CD4-positive, alpha-beta T cell treated with Interleukin-1 beta for 1 hour (primary cell): ENCODE results near the gene ADAM22.
A peak's percentile ranks its signal among the peaks of the same experiment; 100 is the strongest.

Experiments
- DNase-seq, 2 donors: peaks; one replicate each; pipeline ENCODE4 v3.0.0-alpha.2; 2020 to 2022

The ADAM22 gene

DNA sequence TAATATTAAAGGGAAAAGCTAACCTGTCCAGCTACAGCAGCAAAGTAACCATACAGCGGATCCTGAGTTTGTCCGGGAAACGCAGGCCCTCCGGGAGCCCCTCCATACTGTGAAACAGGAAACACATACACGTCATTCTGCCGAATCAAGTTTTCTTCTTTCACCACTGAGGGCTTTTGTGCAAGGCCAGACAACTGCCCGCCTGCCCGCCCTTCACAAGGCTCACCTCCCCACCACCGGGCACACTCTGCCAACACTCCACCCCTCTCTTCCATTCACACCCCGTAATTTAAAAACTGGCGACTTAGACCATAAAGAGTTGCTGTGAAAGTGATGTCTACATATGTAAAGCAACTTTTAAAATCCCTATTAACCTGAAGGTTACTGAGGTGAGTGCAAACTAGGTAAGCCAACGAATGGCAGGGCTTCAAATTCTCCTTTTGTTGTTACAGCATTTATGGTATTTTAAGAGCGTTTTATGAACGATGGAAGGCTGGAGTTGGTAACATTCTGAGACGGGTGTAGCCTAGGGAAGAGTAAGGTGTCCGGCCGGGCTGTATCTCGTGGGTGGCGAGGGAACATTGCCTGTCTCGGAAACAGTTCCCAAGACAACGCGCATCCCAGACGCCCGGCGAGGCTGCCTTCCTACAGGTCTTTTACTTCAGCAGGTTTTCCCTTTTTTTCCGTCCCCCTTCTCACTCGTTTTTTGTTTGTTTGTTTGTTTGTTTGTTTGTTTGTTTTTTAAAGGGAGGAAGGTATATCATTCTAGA is 285.0 kb downstream of the ADAM22 start:
- DNase-seq, result peak; percentile 54 to 58

DNA sequence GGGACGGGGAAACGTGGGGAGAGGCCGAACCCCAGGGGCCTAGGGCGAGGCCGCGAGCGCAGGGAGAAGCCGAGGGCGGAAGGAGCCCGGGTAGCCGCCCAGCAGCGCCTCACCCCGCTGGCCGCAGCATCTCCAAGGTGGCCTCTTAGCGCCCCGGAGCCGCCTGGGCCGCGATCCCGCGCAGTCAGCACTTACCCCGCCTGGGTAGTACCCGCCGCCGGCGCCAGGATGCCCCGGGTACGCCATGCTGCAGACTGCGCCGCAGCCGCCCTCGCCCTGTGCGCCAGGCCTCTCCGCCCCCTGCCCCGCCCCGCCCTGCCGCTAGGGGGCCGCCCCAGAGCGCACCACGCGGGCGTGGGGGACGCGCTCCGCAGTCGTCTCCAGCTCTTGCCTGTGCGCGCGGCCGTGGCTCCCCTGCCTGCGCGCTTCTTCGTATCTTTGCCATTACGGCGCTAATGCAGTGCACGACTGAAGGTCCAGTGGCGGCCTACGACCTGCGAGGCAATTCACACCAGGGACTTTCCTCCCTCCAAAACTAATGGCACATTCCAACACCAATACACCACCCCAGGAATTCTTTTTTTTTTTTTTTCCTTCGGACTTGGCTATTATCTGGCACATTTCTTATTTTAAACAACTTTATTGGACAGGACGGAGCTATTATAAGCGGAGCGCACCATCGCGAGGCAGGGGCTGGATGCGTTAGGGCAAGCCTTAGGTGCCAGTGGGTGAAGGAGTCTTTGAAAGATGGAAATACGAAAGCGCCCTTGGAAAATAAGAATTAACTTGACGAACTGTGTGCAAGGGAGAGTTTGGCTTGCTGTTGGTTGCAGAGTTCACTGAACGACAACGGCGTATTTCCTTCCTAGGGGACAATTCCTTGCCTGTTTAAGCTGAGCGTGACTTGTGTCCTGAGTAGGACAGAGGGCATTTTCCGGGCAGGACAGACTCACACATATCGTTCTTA is 286.0 kb downstream of the ADAM22 start, which contains the start of gene SRI:
Gene SRI (minus strand): TSS at position 258 of the 967 bp plus-strand sequence. CDS start 12 bp downstream, at position 246.
- peak; percentile 92 for DNase-seq

DNA sequence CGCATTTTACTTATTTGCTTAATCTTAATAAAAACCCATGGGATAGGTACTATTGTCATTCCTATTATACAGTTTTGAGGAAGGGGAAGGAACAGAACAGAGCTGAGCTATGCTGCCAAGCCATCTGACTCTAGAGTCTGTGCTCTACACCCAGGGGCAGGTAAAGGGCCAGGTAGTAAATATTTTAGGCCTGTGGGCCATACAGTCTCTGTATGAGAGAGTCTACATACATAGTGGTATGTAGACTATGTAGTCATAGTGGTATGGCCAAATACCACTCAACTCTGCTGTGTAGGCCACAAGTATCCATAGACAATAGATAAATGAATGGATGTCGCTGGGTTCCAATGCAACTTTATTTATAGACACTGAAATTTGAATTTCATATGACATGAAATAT is 289.2 kb downstream of the ADAM22 start:
- no peak for DNase-seq

DNA sequence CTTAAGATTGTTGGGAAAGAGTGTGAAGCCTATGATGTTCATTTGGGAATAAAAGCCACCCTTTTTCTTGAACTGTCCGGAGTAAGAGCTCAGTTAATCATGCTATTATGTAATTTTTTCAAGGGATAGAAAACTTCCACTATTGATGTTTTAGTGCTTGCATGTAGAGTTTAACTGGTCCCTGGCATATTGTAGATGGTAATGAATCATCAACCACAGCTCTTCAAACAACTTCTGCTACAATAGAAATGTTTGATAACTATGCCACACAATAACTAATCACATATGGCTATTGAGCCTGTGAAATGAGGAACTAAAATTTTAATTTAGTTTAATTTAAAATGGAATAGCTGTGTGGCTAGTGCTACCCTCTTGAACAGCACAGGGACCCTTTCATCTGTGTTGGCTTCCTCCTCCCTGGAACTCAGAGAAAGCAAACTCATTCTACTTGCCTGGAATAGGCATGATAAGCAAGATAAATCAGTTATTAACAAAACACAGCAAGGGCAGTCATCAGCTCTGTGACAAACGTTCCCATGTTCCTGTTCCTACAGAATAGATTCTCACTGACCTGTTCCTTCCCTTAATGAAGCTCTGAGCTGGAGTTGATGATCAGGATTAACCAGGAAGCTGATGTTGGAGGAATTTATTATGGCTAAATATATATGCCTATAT is 290.7 kb downstream of the ADAM22 start:
- no peak for DNase-seq

DNA sequence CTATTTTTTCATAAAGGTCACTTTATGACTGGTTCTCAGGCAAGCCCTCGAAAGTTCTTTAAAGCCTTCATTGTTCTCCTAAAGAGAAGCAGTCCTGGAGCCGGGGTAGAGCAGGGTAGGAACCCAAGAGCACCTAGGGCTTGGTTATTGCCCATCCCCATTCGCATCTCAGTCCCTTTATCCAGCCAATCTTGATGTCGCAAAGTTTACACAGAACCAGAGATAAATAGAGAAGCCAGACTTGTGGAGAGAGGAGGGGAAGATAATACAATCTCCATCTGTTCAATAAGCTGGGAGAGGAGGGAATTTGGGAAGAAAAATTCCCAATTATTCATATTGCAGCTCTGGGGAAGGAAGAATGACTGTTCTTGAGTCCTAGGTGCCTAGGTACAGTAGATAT is 292.1 kb downstream of the ADAM22 start:
- DNase-seq, result no peak

DNA sequence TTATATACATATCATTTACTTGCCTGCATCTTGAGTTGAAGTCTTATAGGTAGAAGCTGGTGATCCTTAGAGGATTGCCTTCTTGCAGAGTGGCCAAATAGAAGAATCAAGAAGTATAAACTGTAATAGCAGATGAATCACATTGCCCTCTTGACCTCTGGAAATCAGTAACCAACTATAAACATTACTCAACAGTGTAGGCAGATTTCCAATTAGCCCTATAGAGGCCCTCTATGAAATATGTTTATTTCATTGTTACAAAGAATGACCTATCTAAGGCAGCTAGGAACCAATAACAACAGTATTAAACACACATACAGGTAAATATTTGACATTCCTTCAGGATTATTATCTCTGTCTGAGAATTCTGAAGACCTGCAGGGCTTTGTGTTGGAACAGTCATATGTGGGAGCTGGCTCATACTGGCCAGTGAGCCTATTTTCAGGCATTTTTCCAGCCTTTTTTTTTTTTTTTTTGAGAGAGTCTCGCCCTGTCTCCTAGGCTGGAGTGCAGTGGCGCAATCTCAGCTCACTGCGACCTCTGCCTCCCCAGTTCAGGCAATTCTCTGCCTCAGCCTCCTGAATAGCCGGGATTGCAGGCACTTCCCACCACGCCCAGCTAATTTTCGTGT is 292.9 kb downstream of the ADAM22 start:
- DNase-seq, result no peak

DNA sequence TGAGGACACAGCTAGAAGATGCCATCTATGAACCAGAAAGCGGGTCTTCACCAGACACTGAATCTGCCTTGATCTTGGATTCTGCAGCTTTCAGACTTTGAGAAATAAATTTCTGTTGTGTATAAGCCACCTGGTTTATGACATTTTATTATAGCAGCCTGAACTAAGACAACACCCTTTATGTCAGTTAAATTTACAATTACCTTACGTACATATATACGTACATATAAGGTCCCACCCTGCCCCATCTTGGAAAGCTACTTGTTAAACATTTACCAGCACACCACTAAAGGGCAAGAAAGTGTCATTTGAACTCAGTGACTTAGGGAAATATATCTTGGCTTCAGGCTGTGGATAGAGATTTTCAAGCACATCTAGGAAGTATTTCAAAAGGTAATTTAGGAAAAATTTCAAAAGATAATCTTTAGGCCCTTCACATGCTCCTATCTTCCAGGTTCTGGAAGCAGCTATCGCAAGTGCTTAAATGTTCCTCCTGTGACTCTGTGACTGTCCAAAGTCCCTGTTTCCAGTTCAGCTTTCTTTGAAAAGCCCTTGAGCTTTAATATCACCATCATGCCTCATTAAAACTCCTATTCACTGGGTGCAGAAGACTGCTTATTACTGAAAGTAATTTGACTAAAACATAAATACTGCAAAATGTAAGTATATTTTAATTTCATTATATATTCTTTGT is 295.4 kb downstream of the ADAM22 start:
- DNase-seq, result no peak

DNA sequence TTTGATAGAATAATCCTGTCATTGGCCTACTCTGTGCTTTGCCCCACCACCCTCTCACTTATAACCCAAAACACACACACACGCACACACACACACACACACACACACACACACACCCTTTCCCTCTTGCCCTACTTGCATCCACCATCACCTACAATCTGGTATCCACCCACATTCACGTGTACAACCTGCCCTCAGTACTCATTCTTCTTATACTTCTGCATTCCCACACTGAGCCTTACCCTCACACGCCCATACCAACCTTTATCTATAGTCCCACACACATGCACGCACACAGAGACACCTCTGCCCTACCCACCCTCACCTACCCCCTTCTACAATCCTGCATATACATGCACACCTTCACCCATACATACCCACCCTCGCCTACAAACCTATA is 296.6 kb downstream of the ADAM22 start:
- no peak for DNase-seq

DNA sequence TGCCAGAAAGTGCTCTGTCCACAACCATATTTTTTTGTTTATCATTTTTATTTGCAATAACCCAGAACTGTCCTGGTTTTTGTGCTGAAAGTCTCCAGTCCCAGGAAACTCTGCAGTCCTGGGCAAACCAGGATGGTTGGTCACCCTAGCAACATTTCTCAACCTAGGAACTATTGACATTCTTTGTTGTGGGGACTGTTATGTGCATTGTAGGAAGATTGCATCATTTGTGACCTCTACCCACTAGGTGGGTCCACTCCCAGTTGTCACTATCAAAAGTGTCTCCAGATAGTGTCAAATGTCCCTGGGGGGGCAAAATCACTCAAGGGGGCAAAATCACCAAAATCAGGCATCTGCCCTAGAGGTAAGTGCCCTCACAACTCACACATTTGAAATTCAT is 299.8 kb downstream of the ADAM22 start:
- DNase-seq, result no peak

DNA sequence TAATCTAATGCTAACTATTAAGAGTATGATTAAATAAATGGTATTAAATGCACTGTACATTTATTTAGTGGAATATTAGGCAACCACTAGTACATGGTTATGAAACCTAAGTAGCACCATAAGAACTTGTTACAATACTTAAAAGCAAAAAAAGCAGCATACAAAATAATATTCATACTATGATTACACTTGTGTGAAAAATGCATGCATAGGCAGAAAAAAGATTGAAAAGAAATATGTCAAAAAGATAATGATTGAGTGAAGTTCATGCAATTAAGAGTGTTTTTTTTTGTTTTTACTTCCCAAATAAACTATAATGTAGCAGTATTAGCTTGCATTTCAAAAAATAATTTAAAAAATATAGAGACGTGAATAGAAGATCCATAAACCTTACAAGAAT is 305.8 kb downstream of the ADAM22 start:
- no peak for DNase-seq

DNA sequence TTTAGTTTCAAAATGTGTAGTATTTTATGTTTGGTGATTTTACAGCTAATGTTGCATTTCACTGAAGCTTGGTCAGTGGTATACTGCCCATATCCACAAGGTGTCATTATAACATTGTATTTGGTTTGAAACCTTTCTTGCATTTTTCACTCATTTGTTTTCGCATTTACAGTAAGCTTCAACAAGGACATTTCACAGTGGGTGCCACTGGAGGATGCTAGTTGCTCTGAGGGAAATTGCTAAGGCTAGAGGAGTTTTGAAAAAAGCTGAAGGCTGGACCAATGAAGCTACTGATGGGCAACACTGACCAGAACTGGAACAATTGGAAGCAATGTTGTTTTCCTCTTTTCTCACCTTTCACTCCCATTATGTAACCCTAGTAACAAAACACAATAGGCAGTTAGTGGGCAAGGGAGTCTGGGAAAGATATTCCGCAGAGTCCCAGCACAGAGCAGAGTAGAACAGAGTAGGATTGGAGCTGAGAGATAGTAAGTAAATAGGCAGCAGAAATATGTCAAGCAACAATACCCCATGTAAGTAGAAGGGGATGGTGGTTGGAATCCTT is 309.4 kb downstream of the ADAM22 start:
- DNase-seq, result peak; percentile 9 to 14

DNA sequence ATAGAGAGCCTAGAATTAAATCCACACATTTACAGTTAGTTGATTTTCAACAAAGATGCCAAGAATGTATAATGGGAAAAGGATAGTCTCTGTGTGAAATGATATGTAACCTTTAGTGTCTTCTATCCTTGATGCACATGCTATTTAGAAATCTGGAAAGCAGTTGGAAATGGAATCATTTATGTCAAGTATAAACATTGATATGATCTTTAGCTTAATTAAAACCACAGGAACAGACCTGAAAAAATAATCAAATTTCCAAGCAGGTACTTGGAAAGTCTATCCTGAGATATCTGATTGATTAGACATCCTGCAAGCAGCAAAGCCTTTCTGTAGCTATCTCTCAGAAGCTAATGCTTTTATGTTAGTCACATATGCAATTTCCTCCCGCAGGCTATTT is 310.2 kb downstream of the ADAM22 start:
- DNase-seq, result no peak
